K562 (cell line): ENCODE data around the gene ACADVL. TPM values are rescaled to one million over a fixed set of nuclear protein-coding genes. Genes with fewer than 3 reads are reported as not detected.
A peak's percentile ranks its signal among the peaks of the same experiment; 100 is the strongest.

Source experiments
- CTBP1 ChIP-seq: fragments of 450-650 bp; IDR thresholded peaks from 2 replicates; pipeline ENCODE4 v1.6.1; 2016; ENCODE audit warnings: borderline replicate concordance
- E2F8 ChIP-seq: fragments of 450-650 bp; IDR thresholded peaks from 2 replicates; pipeline ENCODE4 v1.7.1; 2018; ENCODE audit warnings: mild to moderate bottlenecking, low read depth; ENCODE audit not compliant: partially characterized antibody
- ETV6 ChIP-seq, 3 experiments: fragments of 150-350 bp in 1 of 3; sonication (generic) in 1 of 3; formaldehyde crosslinking in 1 of 3; IDR thresholded peaks; 2 replicates each; pipeline versions ENCODE4 v1.6.1 to v1.8.0; 2014 to 2022; ENCODE audit warnings: borderline replicate concordance in 2 of 3, low read depth in 2 of 3, antibody characterized with exemption in 1 of 3, low read length in 1 of 3, mild to moderate bottlenecking in 1 of 3, missing genetic modification reagents in 1 of 3
- FOS ChIP-seq: IDR thresholded peaks from 3 replicates; pipeline ENCODE4 v1.6.1; 2011; ENCODE audit not compliant: insufficient read length; ENCODE audit errors: extremely low read depth
- KAT7 ChIP-seq: sonication (generic); formaldehyde crosslinking; IDR thresholded peaks from 2 replicates; pipeline ENCODE4 v1.8.0; 2022; ENCODE audit warnings: missing genetic modification reagents, mild to moderate bottlenecking, borderline replicate concordance
- KLF10 ChIP-seq: fragments of 250-450 bp; sonication (Bioruptor Pico); IDR thresholded peaks from 2 replicates; pipeline ENCODE4 v1.6.1; 2021; ENCODE audit warnings: matching md5 sums
- OTX1 ChIP-seq: fragments of 450-650 bp; formaldehyde crosslinking; IDR thresholded peaks from 2 replicates; pipeline ENCODE4 v1.4.0; 2022; ENCODE audit warnings: mild to moderate bottlenecking
- POLR2B ChIP-seq: fragments of 450-650 bp; IDR thresholded peaks from 2 replicates; pipeline ENCODE4 v1.6.1; 2018; ENCODE audit warnings: low read depth; ENCODE audit not compliant: partially characterized antibody
- POLR2H ChIP-seq: IDR thresholded peaks from 2 replicates; pipeline ENCODE4 v1.6.1; 2016; ENCODE audit warnings: missing genetic modification characterization, low read depth, mild to moderate bottlenecking, control low read depth, missing compliant biosample characterization, moderate library complexity
- PRPF4 ChIP-seq: fragments of 200-400 bp; formaldehyde crosslinking; IDR thresholded peaks from one replicate; pipeline ENCODE4 v1.6.1; 2017; ENCODE audit warnings: low read length, low read depth, mild to moderate bottlenecking; ENCODE audit not compliant: insufficient read depth, poor library complexity, severe bottlenecking
- RBFOX2 ChIP-seq: fragments of 200-400 bp; formaldehyde crosslinking; IDR thresholded peaks from 2 replicates; pipeline ENCODE4 v1.6.1; 2017; ENCODE audit warnings: low read depth, mild to moderate bottlenecking, low read length, moderate library complexity
- RCOR1 ChIP-seq, 2 experiments: IDR thresholded peaks; 2 replicates each; pipeline ENCODE4 v1.6.1; 2012; ENCODE audit warnings: low read depth in 2 of 2, low read length in 2 of 2, borderline replicate concordance in 1 of 2, improper control_type of control experiment in 1 of 2
- SMAD4 ChIP-seq: fragments of 250-450 bp; sonication (Bioruptor Pico); conservative IDR thresholded peaks from 2 replicates; pipeline ENCODE4 v1.8.0; 2021; ENCODE audit warnings: inconsistent platforms, mild to moderate bottlenecking, moderate library complexity
- SP1 ChIP-seq: sonication (generic); formaldehyde crosslinking; IDR thresholded peaks from 2 replicates; pipeline ENCODE4 v1.8.1; 2022; ENCODE audit warnings: mild to moderate bottlenecking, missing genetic modification reagents
- TEAD1 ChIP-seq, 2 experiments: fragments of 450-650 bp in 1 of 2; sonication (generic) in 1 of 2; formaldehyde crosslinking; IDR thresholded peaks; 2 replicates each; pipeline versions ENCODE4 v1.4.0 to v1.8.0; 2020 to 2022; ENCODE audit warnings: mild to moderate bottlenecking in 2 of 2, missing genetic modification reagents in 1 of 2
- TGIF2 ChIP-seq: sonication (generic); formaldehyde crosslinking; IDR thresholded peaks from 2 replicates; pipeline ENCODE4 v1.8.1; 2022; ENCODE audit warnings: mild to moderate bottlenecking, missing genetic modification reagents, moderate library complexity
- THAP12 ChIP-seq: fragments of 250-450 bp; sonication (Bioruptor Pico); IDR thresholded peaks from 2 replicates; pipeline ENCODE4 v1.9.0; 2021; ENCODE audit warnings: mild to moderate bottlenecking, inconsistent platforms
- USF2 ChIP-seq: sonication (generic); formaldehyde crosslinking; IDR thresholded peaks from 2 replicates; pipeline ENCODE4 v1.5.0; 2020; ENCODE audit warnings: missing genetic modification reagents
- ZEB2 ChIP-seq: fragments of 450-650 bp; IDR thresholded peaks from 2 replicates; pipeline ENCODE4 v1.6.1; 2016
- ZNF830 ChIP-seq: fragments of 250-450 bp; sonication (Bioruptor Pico); IDR thresholded peaks from 2 replicates; pipeline ENCODE4 v1.5.0; 2021; ENCODE audit warnings: mild to moderate bottlenecking
- polyA plus RNA-seq, 8 experiments: library from polyadenylated mRNA; depleted of rRNA in 4 of 8; stranded (reverse) in 5 of 8; unstranded in 3 of 8; fragments of >200 nt; fragmentation: Nextera tagmentation in 2 of 8; fragmentation: Illumina TruSeq in 1 of 8; extraction: Ambion mirVana in 2 of 8; extraction: Trizol in 1 of 8; gene quantifications; 2 replicates each; pipeline versions ENCODE4 v1.2.1 to v1.2.3, GENCODE V29; 2011 to 2014; ENCODE audit warnings: inconsistent platforms in 1 of 8, missing spikeins in 1 of 8
- total RNA-seq, 7 experiments: library from RNA; depleted of rRNA in 6 of 7; stranded (reverse); fragments of >200 nt in 6 of 7; fragmentation: Illumina TruSeq in 2 of 7; extraction: Trizol in 2 of 7; gene quantifications; 2 replicates each; pipeline versions ENCODE4 v1.2.1 to v1.2.3, GENCODE V29; 2011 to 2021; ENCODE audit warnings: low replicate concordance in 1 of 7

The ACADVL gene
- total and polyA plus RNA-seq, 9 of the 15 experiments (the other 6 are each of a cell fraction or from before 2014, with no cell fraction given), result 25.5 to 449 (median 214) TPM

GRCh38 chr17:7234083-7234951, 14.6 kb downstream of the ACADVL start, which contains the start of gene DVL2 (continued):
- peak; percentile 99 for TF ChIP-seq USF2 (CRISPR knock-in tag)
- TF ChIP-seq RBFOX2, result peak; percentile 84
- TF ChIP-seq KAT7 (CRISPR knock-in tag), result peak; percentile 63; the same call in 1 of the 2 replicates
- peak; percentile 70; the same call in 1 of the 2 replicates for TF ChIP-seq THAP12
- peak; percentile 91 for TF ChIP-seq FOS
- TF ChIP-seq TGIF2 (CRISPR knock-in tag), result no peak
- TF ChIP-seq POLR2B, result peak; percentile 91
- TF ChIP-seq ZNF830, result peak; percentile 91; the same call in 1 of the 2 replicates
- TF ChIP-seq CTBP1, result peak; percentile 28; the same call in 1 of the 2 replicates
- TF ChIP-seq SP1 (CRISPR knock-in tag), result peak; percentile 81
- TF ChIP-seq ETV6 (IDR thresholded peaks at IDR 0.05; ENCODE audit: borderline replicate concordance in 1 of 2, low read depth in 2 of 2, low read length in 1 of 2), result peak in 1 of 2 experiments; percentile 48; a peak in 1 of 4 replicates
- TF ChIP-seq ETV6 (CRISPR knock-in tag; IDR thresholded peaks at IDR 0.05; ENCODE audit: borderline replicate concordance), result no peak
- peak; percentile 35 for TF ChIP-seq E2F8
- TF ChIP-seq TEAD1 (CRISPR knock-in tag; IDR thresholded peaks at IDR 0.05), result peak in 1 of 2 experiments; percentile 75; a peak in 1 of 4 replicates
- TF ChIP-seq ZEB2, result peak; percentile 27; the same call in 1 of the 2 replicates
- TF ChIP-seq POLR2H (tag), result peak; percentile 71
- TF ChIP-seq KLF10 (CRISPR knock-in tag), result peak; percentile 75; the same call in 1 of the 2 replicates
- TF ChIP-seq SMAD4 (CRISPR knock-in tag), result peak; percentile 87
- TF ChIP-seq RCOR1 (IDR thresholded peaks at IDR 0.05; ENCODE audit: borderline replicate concordance in 1 of 2, low read depth in 2 of 2, low read length in 2 of 2), result peak in 1 of 2 experiments; percentile 73; a peak in 1 of 4 replicates
- TF ChIP-seq PRPF4, result no peak
- peak; percentile 93 for TF ChIP-seq OTX1 (CRISPR knock-in tag)
